Mucosa of descending colon (tissue), 3 donors: ENCODE measurements around the gene PHPT1. TPM values are rescaled to one million over a fixed set of nuclear protein-coding genes. Genes with fewer than 3 reads are reported as not detected.
"Not testable (repeated sequence)": the region's sequence is repeated elsewhere in the genome, so short reads cannot be mapped to it uniquely, and the experiment has no call there.

Experiments
- ATAC-seq: fragments of 200-7000 bp; cut with Tn5 transposase; one replicate; pipeline ENCODE4 v1.9.1; 2020; ENCODE audit warnings: mild to moderate bottlenecking, moderate library complexity
- DNase-seq, 3 donors: peaks; one replicate each; pipeline ENCODE4 v3.0.0-alpha.2; 2020
- H3K36me3 ChIP-seq: fragments of 200-600 bp; one replicate; pipeline ENCODE4 v1.8.0; 2021; ENCODE audit warnings: low read depth, mild to moderate bottlenecking
- H3K4me1 ChIP-seq: fragments of 200-600 bp; one replicate; pipeline ENCODE4 v1.8.0; 2021; ENCODE audit warnings: low read depth, mild to moderate bottlenecking
- H3K4me3 ChIP-seq: fragments of 200-600 bp; one replicate; pipeline ENCODE4 v1.8.0; 2021; ENCODE audit warnings: mild to moderate bottlenecking
- H3K9me3 ChIP-seq: fragments of 200-600 bp; one replicate; pipeline ENCODE4 v1.8.0; 2021; ENCODE audit warnings: mild to moderate bottlenecking
- CTCF ChIP-seq: fragments of 200-600 bp; IDR thresholded peaks from one replicate; pipeline ENCODE4 v1.8.0; 2022; ENCODE audit warnings: antibody characterized with exemption, mild to moderate bottlenecking
- intact Hi-C, 2 donors: fragments of 100-400 bp; cut with DNase I in 1 of 2; cut with micrococcal nuclease in 1 of 2; formaldehyde crosslinking; loops; one replicate each; pipeline versions ENCODE4 v1.11.0 to v1.11.1; 2022; cut with DNase I, micrococcal nuclease
- long read RNA-seq, 2 donors: library from polyadenylated mRNA; unstranded; transcript quantifications; one replicate each; pipeline ENCODE4 v2.0.0, GENCODE V29; 2019 to 2021
- total RNA-seq, 3 donors: library from RNA; stranded (reverse); fragmentation: NEBNext Ultra II Directional in 2 of 3; extraction: Animal tissue kit (Norgen Biotek cat#: 25700) in 2 of 3; gene quantifications; one replicate each; pipeline versions ENCODE4 v1.2.1 to v1.2.4, GENCODE V29; 2021 to 2023
- donor health status: DM: no; HTN: no; CAD: no; lungs with moderate emphysema.
- donor health status: DM: no; HTN: no; CAD: no.
- donor health status: DM: no; HTN: yes; CAD: no.

The PHPT1 gene
- total RNA-seq, result 100 to 1,000 TPM in 2 of 3 donors, 10 to 100 TPM in 1; 96.4 to 163 (median 102) TPM
- long read RNA-seq, donor 1, transcript PHPT1-201 (3 exons, 890 nt), result major isoform, 48 of 101 reads
- long read RNA-seq, donor 1, transcript PHPT1-205 (3 exons, 1,316 nt), result minor isoform, 15 of 101 reads
- long read RNA-seq, donor 1, transcript PHPT1-204 (2 exons, 627 nt), result minor isoform, 13 of 101 reads
- long read RNA-seq, donor 1, partial matches to known transcripts, result 7 of 101 reads
- long read RNA-seq, donor 1, other reads (novel, unspliced or antisense), result 16 of 101 reads
- long read RNA-seq, donor 2, transcript PHPT1-201 (3 exons, 890 nt), result major isoform, 55 of 84 reads
- long read RNA-seq, donor 2, partial matches to known transcripts, result 2 of 84 reads
- long read RNA-seq, donor 2, other reads (novel, unspliced or antisense), result 19 of 84 reads

- peak; percentile 98 to 99 (median 98) for DNase-seq
- peak; percentile 80 for ATAC-seq
- intact Hi-C loops, result no loop called here
- no peak for TF ChIP-seq CTCF
- H3K4me1 ChIP-seq, result peaks cover 11% of the 10 kb centered on the region
- no peaks in the 10 kb centered on the region for H3K36me3 ChIP-seq
- H3K4me3 ChIP-seq, result peak within 1 kb of the TSS; percentile 54
- no peaks in the 10 kb centered on the region for H3K9me3 ChIP-seq
Measured at GRCh38 chr9:136849038-136849959, at the start of gene PHPT1. PHPT1 (plus strand) TSS chr9:136849409; CDS start chr9:136849431, 22 bp downstream.

GRCh38 chr9:136799854-136800657 is 49.2 kb upstream of the PHPT1 start:
- no peak for TF ChIP-seq CTCF
- Histone ChIP-seq H3K36me3 (no peaks in the 10 kb centered on the region), H3K9me3 (no peaks in the 10 kb centered on the region), H3K4me1 (peaks cover 35% of the 10 kb centered on the region), H3K4me3 (peak overlapping the region; percentile 14)
- intact Hi-C loops, result no loop called here
- ATAC-seq, result peak; percentile 81
- peak; percentile 95 to 98 (median 96) for DNase-seq

GRCh38 chr9:136802321-136802720 is 46.9 kb upstream of the PHPT1 start:
- intact Hi-C loops, result no loop called here
- H3K36me3 ChIP-seq, result no peaks in the 10 kb centered on the region
- ATAC-seq, result no peak
- no peak for TF ChIP-seq CTCF
- H3K4me1 ChIP-seq, result peaks cover 43% of the 10 kb centered on the region
- no peak for DNase-seq
- H3K4me3 ChIP-seq, result no peak overlapping the region
- H3K9me3 ChIP-seq, result no peaks in the 10 kb centered on the region

- ATAC-seq, H3K4me3 ChIP-seq, intact Hi-C loops, H3K9me3 ChIP-seq, DNase-seq, H3K36me3 ChIP-seq: not testable (repeated sequence)
- peaks cover 43% of the 10 kb centered on the region for H3K4me1 ChIP-seq
Measured at GRCh38 chr9:136803009-136803550, 46.1 kb upstream of the PHPT1 start.

GRCh38 chr9:136803551-136804508 is 45.4 kb upstream of the PHPT1 start:
- DNase-seq, result peak in 1 of 3 donors; percentile 48
- intact Hi-C loops, result no loop called here
- H3K9me3 ChIP-seq, result no peaks in the 10 kb centered on the region
- no peak overlapping the region for H3K4me3 ChIP-seq
- no peak for ATAC-seq
- peaks cover 37% of the 10 kb centered on the region for H3K4me1 ChIP-seq
- no peak for TF ChIP-seq CTCF
- no peaks in the 10 kb centered on the region for H3K36me3 ChIP-seq
